Upper lobe of left lung (tissue), 4 donors: Measurements from ENCODE around the gene TRPC1.
"Not testable (repeated sequence)": the region's sequence is repeated elsewhere in the genome, so short reads cannot be mapped to it uniquely, and the experiment has no call there.

Source experiments
- CTCF ChIP-seq, 6 experiments: fragments of 450-650 bp in 4 of 6; fragments of 200-600 bp in 2 of 6; sonication (generic) in 2 of 6; IDR thresholded peaks; one replicate each; pipeline ENCODE4 v1.5.1; 2016 to 2019; ENCODE audit warnings: antibody characterized with exemption in 6 of 6
- POLR2A ChIP-seq, 4 donors: fragments of 450-650 bp; IDR thresholded peaks; one replicate each; pipeline ENCODE4 v1.5.1; 2016 to 2017; ENCODE audit warnings: antibody characterized with exemption in 4 of 4, mild to moderate bottlenecking in 2 of 4

DNA sequence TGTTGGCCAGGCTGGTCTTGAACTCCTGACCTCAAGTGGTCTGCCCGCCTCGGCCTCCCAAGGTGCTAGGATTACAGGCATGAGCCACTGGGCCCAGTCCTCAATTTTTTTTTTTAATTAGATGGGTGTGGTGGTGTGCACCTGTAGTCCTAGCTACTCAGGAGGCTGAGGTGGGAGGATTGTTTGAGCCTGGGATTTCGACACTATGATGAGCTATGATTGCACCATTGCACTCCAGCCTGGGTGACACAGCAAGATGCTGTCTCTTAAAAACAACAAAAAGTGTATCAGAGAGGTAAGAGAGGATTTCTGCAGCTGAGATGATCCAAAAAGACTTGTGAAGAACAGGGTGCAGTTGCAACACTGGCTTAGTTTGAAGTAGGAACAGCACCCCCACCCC is 9.0 kb upstream of the TRPC1 start:
- not testable (repeated sequence) for TF ChIP-seq CTCF, POLR2A (IDR thresholded peaks at IDR 0.05)
